ENCODE results near the gene TNFSF11. TPM values are rescaled to one million over a fixed set of nuclear protein-coding genes. Genes with fewer than 3 reads are reported as not detected.

Gene TNFSF11
- total and polyA plus RNA-seq, 2 of the 4 experiments (the other 2 are of a cell fraction) = not detected

DNA sequence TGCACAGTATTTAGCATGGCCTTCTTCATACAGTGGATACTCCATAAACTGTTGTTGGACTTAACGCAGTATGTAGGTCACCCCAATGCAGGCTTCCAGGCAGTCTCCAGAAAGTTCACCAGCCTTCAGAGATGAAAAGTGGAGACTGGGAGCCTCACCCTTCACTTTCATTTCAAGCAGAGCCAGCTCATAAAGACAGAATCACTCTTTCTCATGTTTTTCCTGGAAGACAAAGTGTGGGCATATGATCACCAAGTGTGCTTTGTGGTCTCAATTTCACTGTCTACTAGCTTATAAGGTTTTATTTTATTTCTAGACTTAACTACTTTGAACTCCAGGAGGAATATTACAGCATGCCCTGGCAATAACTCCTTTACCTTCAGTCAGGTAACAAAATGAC is 26.3 kb upstream of the TNFSF11 start:
- dilution Hi-C loops (cut with HindIII; ENCODE audit: low sequenced_read_pairs, unreplicated experiment) (no loop called here), in situ Hi-C loops (cut with MboI; ENCODE audit: low sequenced_read_pairs) (no loop called here), intact Hi-C loops (cut with micrococcal nuclease) (no loop called here)
- POLR2A ChIA-PET (ENCODE audit: unreplicated experiment) = interaction anchor here (0.5 kb wide), 1 partner anchor 40 kb away, joined by 4 read pairs; no protein-coding TSS in a partner anchor
- no peak overlapping the region for H3K9ac ChIP-seq (ENCODE audit: low read depth, low read length)
- WGBS, 2 experiments (ENCODE audit: extremely low coverage in 2 of 2, insufficient read length in 1 of 2) = no CpG with 5 or more reads among the region's 1 CpG
- no peak overlapping the region for H2BK15ac ChIP-seq (ENCODE audit: low read depth, low read length)
- no peaks in the 10 kb centered on the region for H3K36me3 ChIP-seq (ENCODE audit: control insufficient read depth, insufficient read depth, low read length)
- H3K27ac ChIP-seq (ENCODE audit: insufficient read depth, low read length) = no peak overlapping the region
- H3K14ac ChIP-seq (replicated peaks; ENCODE audit: low read depth, low read length) = no peak overlapping the region
- no peak overlapping the region for H3K4me3 ChIP-seq (ENCODE audit: insufficient read depth, low read depth, low read length)
- no peak for ATAC-seq (ENCODE audit: low read depth)
- H2BK20ac ChIP-seq (ENCODE audit: low read depth, low read length) = no peak overlapping the region
- no peaks in the 10 kb centered on the region for H3K9me1 ChIP-seq (ENCODE audit: insufficient read depth, low read length)
- no peak overlapping the region for H2BK120ac ChIP-seq (ENCODE audit: low read depth, low read length)
- no peak overlapping the region for H3K4ac ChIP-seq (ENCODE audit: low read depth, low read length)
- BruUV-seq (replicated peaks) = no TSS peak
- no peaks in the 10 kb centered on the region for H3K9me3 ChIP-seq (ENCODE audit: control insufficient read depth, insufficient read depth, low read length)
- no peak overlapping the region for H4K91ac ChIP-seq (ENCODE audit: insufficient read depth, low read depth, low read length)
- H2AFZ ChIP-seq (replicated peaks; ENCODE audit: low read length, poor library complexity) = no peak overlapping the region
- no peak overlapping the region for H2AK5ac ChIP-seq (ENCODE audit: low read depth, low read length)
- H3K4me1 ChIP-seq (ENCODE audit: control insufficient read depth, insufficient read depth, low read length) = no peaks in the 10 kb centered on the region
- no peaks in the 10 kb centered on the region for H3K79me1 ChIP-seq (ENCODE audit: low read depth in 1 of 2, low read length in 2 of 2)
- no peak overlapping the region for H3K56ac ChIP-seq (ENCODE audit: extremely low read depth, insufficient read depth, low read length)
- H2BK5ac ChIP-seq (ENCODE audit: low read depth, low read length, poor library complexity, severe bottlenecking) = no peak overlapping the region
- H3K4me2 ChIP-seq (ENCODE audit: low read depth, low read length) = no peak overlapping the region
- H4K20me1 ChIP-seq (ENCODE audit: insufficient read depth, low read length) = no peaks in the 10 kb centered on the region
- no peak overlapping the region for H4K5ac ChIP-seq (ENCODE audit: low read depth, low read length)
- H3K23ac ChIP-seq (ENCODE audit: low read depth, low read length) = no peak overlapping the region
- H3K27me3 ChIP-seq (ENCODE audit: control insufficient read depth, insufficient read depth, low read length) = peaks cover 18% of the 10 kb centered on the region
- H4K8ac ChIP-seq (ENCODE audit: low read depth in 2 of 2, low read length in 2 of 2) = no peak overlapping the region
- CTCF ChIA-PET = no interaction called here
- no peak overlapping the region for H2AK9ac ChIP-seq (replicated peaks; ENCODE audit: low read depth, low read length, poor library complexity)
- TF ChIP-seq, protein P1, sequence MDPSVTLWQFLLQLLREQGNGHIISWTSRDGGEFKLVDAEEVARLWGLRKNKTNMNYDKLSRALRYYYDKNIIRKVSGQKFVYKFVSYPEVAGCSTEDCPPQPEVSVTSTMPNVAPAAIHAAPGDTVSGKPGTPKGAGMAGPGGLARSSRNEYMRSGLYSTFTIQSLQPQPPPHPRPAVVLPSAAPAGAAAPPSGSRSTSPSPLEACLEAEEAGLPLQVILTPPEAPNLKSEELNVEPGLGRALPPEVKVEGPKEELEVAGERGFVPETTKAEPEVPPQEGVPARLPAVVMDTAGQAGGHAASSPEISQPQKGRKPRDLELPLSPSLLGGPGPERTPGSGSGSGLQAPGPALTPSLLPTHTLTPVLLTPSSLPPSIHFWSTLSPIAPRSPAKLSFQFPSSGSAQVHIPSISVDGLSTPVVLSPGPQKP (IDR thresholded peaks at IDR 0.05; ENCODE audit: borderline replicate concordance, low read depth, low read length) = no peak
- TF ChIP-seq, protein P2, sequence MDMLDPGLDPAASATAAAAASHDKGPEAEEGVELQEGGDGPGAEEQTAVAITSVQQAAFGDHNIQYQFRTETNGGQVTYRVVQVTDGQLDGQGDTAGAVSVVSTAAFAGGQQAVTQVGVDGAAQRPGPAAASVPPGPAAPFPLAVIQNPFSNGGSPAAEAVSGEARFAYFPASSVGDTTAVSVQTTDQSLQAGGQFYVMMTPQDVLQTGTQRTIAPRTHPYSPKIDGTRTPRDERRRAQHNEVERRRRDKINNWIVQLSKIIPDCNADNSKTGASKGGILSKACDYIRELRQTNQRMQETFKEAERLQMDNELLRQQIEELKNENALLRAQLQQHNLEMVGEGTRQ (IDR thresholded peaks at IDR 0.05; ENCODE audit: low read depth, low read length) = no peak
- TF ChIP-seq RCOR1 (IDR thresholded peaks at IDR 0.05; ENCODE audit: insufficient replicate concordance, low read length) = no peak
- no peak for TF ChIP-seq CHD1 (IDR thresholded peaks at IDR 0.05; ENCODE audit: low read depth, low read length)
- no peak for TF ChIP-seq BHLHE40 (IDR thresholded peaks at IDR 0.05; ENCODE audit: low read depth, low read length)
- no peak for TF ChIP-seq NFE2L2 (IDR thresholded peaks at IDR 0.05; ENCODE audit: low read depth, low read length)
- TF ChIP-seq CEBPB (IDR thresholded peaks at IDR 0.05; ENCODE audit: low read depth, low read length) = no peak
- no peak for TF ChIP-seq MAFK (IDR thresholded peaks at IDR 0.05; ENCODE audit: low read depth, low read length)
- no peak for TF ChIP-seq FOS (IDR thresholded peaks at IDR 0.05; ENCODE audit: low read depth, low read length)
- no peak for TF ChIP-seq POLR2A (IDR thresholded peaks at IDR 0.05; ENCODE audit: low read depth, low read length)
- TF ChIP-seq, protein P3, sequence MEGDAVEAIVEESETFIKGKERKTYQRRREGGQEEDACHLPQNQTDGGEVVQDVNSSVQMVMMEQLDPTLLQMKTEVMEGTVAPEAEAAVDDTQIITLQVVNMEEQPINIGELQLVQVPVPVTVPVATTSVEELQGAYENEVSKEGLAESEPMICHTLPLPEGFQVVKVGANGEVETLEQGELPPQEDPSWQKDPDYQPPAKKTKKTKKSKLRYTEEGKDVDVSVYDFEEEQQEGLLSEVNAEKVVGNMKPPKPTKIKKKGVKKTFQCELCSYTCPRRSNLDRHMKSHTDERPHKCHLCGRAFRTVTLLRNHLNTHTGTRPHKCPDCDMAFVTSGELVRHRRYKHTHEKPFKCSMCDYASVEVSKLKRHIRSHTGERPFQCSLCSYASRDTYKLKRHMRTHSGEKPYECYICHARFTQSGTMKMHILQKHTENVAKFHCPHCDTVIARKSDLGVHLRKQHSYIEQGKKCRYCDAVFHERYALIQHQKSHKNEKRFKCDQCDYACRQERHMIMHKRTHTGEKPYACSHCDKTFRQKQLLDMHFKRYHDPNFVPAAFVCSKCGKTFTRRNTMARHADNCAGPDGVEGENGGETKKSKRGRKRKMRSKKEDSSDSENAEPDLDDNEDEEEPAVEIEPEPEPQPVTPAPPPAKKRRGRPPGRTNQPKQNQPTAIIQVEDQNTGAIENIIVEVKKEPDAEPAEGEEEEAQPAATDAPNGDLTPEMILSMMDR (conservative IDR thresholded peaks at IDR 0.05; ENCODE audit: low read depth, low read length) = no peak
- no peak for TF ChIP-seq MAZ (IDR thresholded peaks at IDR 0.05; ENCODE audit: borderline replicate concordance, low read depth, low read length)
- TF ChIP-seq RFX5 (IDR thresholded peaks at IDR 0.05; ENCODE audit: low read depth, low read length) = no peak
- TF ChIP-seq MXI1 (IDR thresholded peaks at IDR 0.05; ENCODE audit: borderline replicate concordance, low read depth, low read length) = no peak
- no peak for TF ChIP-seq SMC3 (IDR thresholded peaks at IDR 0.05; ENCODE audit: low read depth, low read length)
- no peak for DNase-seq
- no peak overlapping the region for H3K18ac ChIP-seq (ENCODE audit: low read depth, low read length)

Data from IMR-90 (cell line).